NCI-H345 treated with DMSO at 0.1 percent for 48 hours (cell line): ENCODE measurements around the gene STPG1.

Source experiments
- DNase-seq: peaks from one replicate; lab custom pipeline; 2025; ENCODE audit not compliant: unreplicated experiment; lab: John Stamatoyannopoulos, UW

Gene STPG1

GRCh38 chr1:24426744-24427544 lies 13.4 kb upstream of the STPG1 start:
- no peak for DNase-seq

GRCh38 chr1:24425922-24426321 lies 12.3 kb upstream of the STPG1 start:
- no peak for DNase-seq

- DNase-seq: no peak
These were observed 11.9 kb upstream of the STPG1 start for GRCh38 chr1:24425441-24425840.

GRCh38 chr1:24424990-24425389 lies 11.4 kb upstream of the STPG1 start:
- no peak for DNase-seq

GRCh38 chr1:24424207-24424606 lies 10.6 kb upstream of the STPG1 start:
- no peak for DNase-seq

GRCh38 chr1:24421502-24421901 lies 7.9 kb upstream of the STPG1 start:
- DNase-seq: no peak

GRCh38 chr1:24420547-24420946 lies 7.0 kb upstream of the STPG1 start:
- no peak for DNase-seq

GRCh38 chr1:24418898-24419628 lies 5.5 kb upstream of the STPG1 start:
- no peak for DNase-seq

GRCh38 chr1:24417681-24418080 lies 4.1 kb upstream of the STPG1 start:
- no peak for DNase-seq

- DNase-seq: no peak
These were observed 3.2 kb upstream of the STPG1 start for GRCh38 chr1:24416666-24417391.

- no peak for DNase-seq
These were observed 2.5 kb upstream of the STPG1 start for GRCh38 chr1:24415910-24416665.

GRCh38 chr1:24415334-24415909 lies 1.8 kb upstream of the STPG1 start, which contains the start of gene NIPAL3:
TSS of gene NIPAL3 (plus strand) at chr1:24415802. CDS start at chr1:24419548, 3,746 bp downstream.
- peak; percentile 99 for DNase-seq

GRCh38 chr1:24414775-24415333 lies 1.3 kb upstream of the STPG1 start:
- DNase-seq: no peak

GRCh38 chr1:24412408-24412807 lies 1.2 kb downstream of the STPG1 start:
- DNase-seq: no peak

- DNase-seq: no peak
These were observed 1.6 kb downstream of the STPG1 start for GRCh38 chr1:24411963-24412362.

- DNase-seq: no peak
These were observed 2.8 kb downstream of the STPG1 start for GRCh38 chr1:24410750-24411149.

- no peak for DNase-seq
These were observed 4.0 kb downstream of the STPG1 start for GRCh38 chr1:24409535-24409934.

GRCh38 chr1:24406788-24407187 lies 6.8 kb downstream of the STPG1 start:
- DNase-seq: no peak

GRCh38 chr1:24403806-24404205 lies 9.8 kb downstream of the STPG1 start:
- DNase-seq: no peak

- DNase-seq: no peak
These were observed 13.5 kb downstream of the STPG1 start for GRCh38 chr1:24400065-24400464.
